GM23338 (cell line): ENCODE measurements around the gene REEP1.

Source experiments
- CREB1 ChIP-seq: fragments of 250-450 bp; sonication (Bioruptor Pico); IDR thresholded peaks from 2 replicates; pipeline ENCODE4 v1.5.0; 2020; ENCODE audit warnings: low read depth, mild to moderate bottlenecking, moderate library complexity
- EZH2 ChIP-seq: fragments of 200-600 bp; sonication (generic); IDR thresholded peaks from one replicate; pipeline ENCODE4 v1.8.0; 2017; ENCODE audit warnings: antibody characterized with exemption, mild to moderate bottlenecking, low read depth; ENCODE audit not compliant: unreplicated experiment
- EZH2phosphoT487 ChIP-seq: fragments of 200-600 bp; sonication (generic); IDR thresholded peaks from one replicate; pipeline ENCODE4 v1.8.1; 2018; ENCODE audit warnings: antibody characterized with exemption; ENCODE audit not compliant: unreplicated experiment
- JUNB ChIP-seq: IDR thresholded peaks from one replicate; pipeline ENCODE4 v1.6.1; 2016; ENCODE audit warnings: antibody characterized with exemption; ENCODE audit not compliant: unreplicated experiment
- NANOG ChIP-seq: IDR thresholded peaks from 2 replicates; pipeline ENCODE4 v1.6.1; 2016; ENCODE audit warnings: antibody characterized with exemption, borderline replicate concordance
- POLR2AphosphoS5 ChIP-seq: IDR thresholded peaks from 2 replicates; pipeline ENCODE4 v1.6.1; 2016; ENCODE audit warnings: antibody characterized with exemption, low read depth
- REST ChIP-seq: IDR thresholded peaks from one replicate; pipeline ENCODE4 v1.6.1; 2018; ENCODE audit warnings: antibody characterized with exemption; ENCODE audit not compliant: unreplicated experiment
- STAT1 ChIP-seq: IDR thresholded peaks from one replicate; pipeline ENCODE4 v1.6.1; 2016; ENCODE audit warnings: antibody characterized with exemption; ENCODE audit not compliant: unreplicated experiment
- TF ChIP-seq, protein P1 (sequence below), 2 experiments: fragments of 200-600 bp in 1 of 2; sonication (generic) in 1 of 2; conservative IDR thresholded peaks; 2 replicates each; pipeline versions ENCODE4 v1.5.1 to v1.6.1; 2016 to 2017; ENCODE audit warnings: antibody characterized with exemption in 2 of 2, low read depth in 2 of 2, mild to moderate bottlenecking in 2 of 2, moderate library complexity in 1 of 2
- TF ChIP-seq, protein P2 (sequence below): IDR thresholded peaks from 2 replicates; pipeline ENCODE4 v1.6.1; 2016; ENCODE audit warnings: antibody characterized with exemption

GRCh38 chr2:86284401-86284841 lies 53.0 kb downstream of the REEP1 start:
- TF ChIP-seq, protein P1, sequence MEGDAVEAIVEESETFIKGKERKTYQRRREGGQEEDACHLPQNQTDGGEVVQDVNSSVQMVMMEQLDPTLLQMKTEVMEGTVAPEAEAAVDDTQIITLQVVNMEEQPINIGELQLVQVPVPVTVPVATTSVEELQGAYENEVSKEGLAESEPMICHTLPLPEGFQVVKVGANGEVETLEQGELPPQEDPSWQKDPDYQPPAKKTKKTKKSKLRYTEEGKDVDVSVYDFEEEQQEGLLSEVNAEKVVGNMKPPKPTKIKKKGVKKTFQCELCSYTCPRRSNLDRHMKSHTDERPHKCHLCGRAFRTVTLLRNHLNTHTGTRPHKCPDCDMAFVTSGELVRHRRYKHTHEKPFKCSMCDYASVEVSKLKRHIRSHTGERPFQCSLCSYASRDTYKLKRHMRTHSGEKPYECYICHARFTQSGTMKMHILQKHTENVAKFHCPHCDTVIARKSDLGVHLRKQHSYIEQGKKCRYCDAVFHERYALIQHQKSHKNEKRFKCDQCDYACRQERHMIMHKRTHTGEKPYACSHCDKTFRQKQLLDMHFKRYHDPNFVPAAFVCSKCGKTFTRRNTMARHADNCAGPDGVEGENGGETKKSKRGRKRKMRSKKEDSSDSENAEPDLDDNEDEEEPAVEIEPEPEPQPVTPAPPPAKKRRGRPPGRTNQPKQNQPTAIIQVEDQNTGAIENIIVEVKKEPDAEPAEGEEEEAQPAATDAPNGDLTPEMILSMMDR (conservative IDR thresholded peaks at IDR 0.05; ENCODE audit: low read depth in 2 of 2): no peak
- no peak for TF ChIP-seq POLR2AphosphoS5
- TF ChIP-seq STAT1: no peak
- TF ChIP-seq EZH2phosphoT487: no peak
- no peak for TF ChIP-seq EZH2
- no peak for TF ChIP-seq REST
- no peak for TF ChIP-seq CREB1 (CRISPR knock-in tag)
- TF ChIP-seq JUNB: no peak
- TF ChIP-seq, protein P2, sequence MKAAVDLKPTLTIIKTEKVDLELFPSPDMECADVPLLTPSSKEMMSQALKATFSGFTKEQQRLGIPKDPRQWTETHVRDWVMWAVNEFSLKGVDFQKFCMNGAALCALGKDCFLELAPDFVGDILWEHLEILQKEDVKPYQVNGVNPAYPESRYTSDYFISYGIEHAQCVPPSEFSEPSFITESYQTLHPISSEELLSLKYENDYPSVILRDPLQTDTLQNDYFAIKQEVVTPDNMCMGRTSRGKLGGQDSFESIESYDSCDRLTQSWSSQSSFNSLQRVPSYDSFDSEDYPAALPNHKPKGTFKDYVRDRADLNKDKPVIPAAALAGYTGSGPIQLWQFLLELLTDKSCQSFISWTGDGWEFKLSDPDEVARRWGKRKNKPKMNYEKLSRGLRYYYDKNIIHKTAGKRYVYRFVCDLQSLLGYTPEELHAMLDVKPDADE: no peak
- no peak for TF ChIP-seq NANOG
